Colon (tissue), 2 donors: ENCODE data around the gene HDLBP.

ENCODE experiments used
- FAIRE-seq: peaks from 2 replicates; lab custom pipeline; 2012; peaks lifted over from hg19 to GRCh38; lab: Jason Lieb, UNC
- donor health status: control.
- donor health status: control.

HDLBP gene

DNA sequence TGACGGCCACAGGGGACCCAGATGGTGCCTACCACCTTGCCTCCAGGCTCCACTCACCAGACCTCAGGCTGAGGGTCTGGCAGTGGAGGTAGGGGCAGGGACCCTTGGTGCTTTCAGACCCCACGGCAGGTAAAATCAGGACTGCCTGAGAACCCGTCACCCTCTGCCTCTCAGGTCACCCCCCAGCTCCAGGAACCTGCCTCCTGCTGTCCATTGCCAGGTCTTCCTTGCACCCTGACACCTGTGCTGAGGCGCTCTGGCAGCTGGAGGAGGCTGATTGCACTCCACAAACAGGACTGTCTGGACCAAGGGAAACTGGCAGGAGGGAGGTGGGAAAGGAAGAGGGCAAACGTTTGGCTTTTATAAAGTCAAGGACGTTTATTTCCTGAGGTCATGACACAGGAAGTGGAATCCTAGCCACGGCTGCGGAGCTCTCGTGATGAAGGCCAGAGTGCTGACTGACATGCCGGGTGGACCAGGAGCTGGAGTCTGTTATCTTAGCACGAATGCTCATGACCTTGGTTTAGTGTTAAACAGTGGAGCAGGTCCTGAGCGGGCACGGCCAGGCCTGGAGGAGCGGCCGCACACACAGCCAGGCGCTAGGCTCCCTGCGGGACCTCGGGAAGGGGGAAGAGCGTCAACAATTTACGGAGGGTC, 86.5 kb downstream of the HDLBP start:
- FAIRE-seq: no peak

DNA sequence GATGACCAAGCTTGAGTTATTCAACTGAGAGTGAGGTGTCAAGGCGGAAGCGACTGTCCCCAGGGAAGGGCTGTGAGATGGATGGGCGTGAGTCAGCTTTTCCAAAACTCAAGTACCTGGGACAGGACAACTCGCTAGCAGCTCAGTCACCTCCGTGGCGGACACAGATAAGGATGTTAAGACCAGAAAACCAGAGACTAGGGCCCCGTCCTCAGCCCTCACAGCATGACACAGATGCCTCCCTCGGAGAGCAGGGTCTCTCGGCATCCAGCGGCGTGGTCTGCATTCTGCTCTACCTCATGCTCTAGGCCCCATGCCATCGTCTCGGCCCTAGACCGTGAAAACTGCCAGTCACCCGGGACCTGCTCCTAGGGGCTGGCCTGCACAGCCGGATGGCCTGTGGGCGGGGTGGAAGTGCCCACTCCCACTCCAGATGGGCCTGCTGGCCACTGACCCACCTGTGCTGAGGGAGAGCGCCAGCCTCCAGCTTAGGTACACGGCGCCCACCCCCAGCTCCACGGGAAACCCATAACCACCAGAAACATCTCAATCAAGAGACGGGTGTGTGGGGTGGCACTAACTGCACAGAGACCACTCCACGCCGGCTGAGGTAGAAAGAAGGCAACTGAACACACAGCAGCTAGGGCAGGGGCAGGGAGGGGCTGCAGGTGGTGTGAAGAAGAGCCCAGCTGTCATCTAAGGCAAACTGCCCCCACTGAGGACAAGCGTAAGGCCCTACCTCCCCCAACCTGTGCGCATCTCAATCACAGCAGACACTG, 87.2 kb downstream of the HDLBP start:
- no peak for FAIRE-seq

GRCh38 chr2:241227594-241227993, 87.9 kb downstream of the HDLBP start:
- no peak for FAIRE-seq

GRCh38 chr2:241226723-241227572, 88.5 kb downstream of the HDLBP start:
- no peak for FAIRE-seq

GRCh38 chr2:241225983-241226382, 89.5 kb downstream of the HDLBP start:
- FAIRE-seq: no peak

DNA sequence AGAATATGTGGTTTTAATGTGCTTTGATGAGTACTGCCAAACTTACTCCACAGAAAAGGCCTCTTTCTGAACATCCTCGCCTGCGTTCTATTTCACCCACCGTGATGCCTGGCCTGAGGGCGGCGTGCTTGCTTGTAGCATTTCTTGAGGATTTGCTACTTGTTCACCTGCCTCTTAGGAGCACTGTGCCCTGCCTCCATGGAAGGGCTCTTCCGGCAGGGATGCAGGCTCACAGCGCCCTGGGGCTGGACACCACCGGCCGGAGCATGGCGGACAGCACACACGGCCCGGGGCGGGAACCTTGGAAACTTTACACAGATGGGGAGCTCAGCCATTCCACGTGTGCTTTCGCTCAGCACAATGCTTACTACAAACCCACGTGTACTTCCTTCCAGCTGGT, 89.9 kb downstream of the HDLBP start:
- FAIRE-seq: no peak

DNA sequence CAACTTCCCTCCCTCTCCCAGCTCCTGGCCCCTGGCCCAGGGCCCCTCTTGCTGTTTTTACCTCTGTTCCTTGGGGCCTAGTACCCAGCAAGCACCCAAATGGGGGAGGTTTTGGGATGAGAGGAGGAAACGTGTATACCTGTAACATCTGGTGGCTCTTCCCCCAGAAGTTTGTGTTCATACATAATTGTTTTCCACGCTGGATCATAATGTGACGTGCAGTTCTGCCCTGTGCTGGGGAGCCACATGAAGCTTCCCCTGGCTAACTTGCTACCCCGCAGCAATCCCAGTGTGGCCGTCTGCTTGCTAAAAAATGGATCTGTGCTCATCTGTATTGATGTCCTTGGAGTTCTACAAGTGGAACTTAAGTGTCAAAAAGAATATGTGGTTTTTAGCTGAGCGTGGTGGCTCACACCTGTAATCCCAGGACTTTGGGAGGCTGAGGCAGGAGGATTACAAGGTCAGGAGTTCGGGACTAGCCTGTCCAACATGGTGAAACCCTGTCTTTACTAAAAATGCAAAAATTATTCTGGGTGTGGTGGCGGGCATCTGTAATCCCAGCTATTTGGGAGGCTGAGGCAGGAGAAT, 90.5 kb downstream of the HDLBP start:
- no peak for FAIRE-seq

GRCh38 chr2:241224018-241224850, 91.2 kb downstream of the HDLBP start:
- no peak for FAIRE-seq

GRCh38 chr2:241223211-241224017, 92.1 kb downstream of the HDLBP start:
- no peak for FAIRE-seq

DNA sequence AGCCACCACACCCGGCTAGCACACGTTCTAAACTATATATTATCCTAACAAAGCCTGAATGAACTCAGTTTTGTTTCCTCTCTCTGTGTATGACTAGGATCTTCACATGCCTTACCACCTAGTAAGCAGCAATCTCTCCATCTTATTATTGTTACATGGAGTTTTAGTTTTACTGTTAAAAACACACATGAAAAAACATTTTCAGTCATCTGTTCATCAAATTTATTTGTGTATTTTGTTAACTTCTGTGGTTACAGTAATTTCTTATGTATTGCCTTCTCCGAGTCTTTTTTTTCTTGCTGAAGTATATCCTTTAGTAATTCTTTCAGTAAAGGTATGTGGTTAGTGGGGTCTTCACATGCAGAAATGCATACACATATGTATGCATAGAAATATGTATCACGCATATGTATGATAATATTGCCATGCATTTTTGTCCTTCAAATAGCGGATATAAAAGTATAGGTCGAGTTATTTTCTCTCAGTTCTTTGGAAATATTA, 95.6 kb downstream of the HDLBP start:
- no peak for FAIRE-seq

DNA sequence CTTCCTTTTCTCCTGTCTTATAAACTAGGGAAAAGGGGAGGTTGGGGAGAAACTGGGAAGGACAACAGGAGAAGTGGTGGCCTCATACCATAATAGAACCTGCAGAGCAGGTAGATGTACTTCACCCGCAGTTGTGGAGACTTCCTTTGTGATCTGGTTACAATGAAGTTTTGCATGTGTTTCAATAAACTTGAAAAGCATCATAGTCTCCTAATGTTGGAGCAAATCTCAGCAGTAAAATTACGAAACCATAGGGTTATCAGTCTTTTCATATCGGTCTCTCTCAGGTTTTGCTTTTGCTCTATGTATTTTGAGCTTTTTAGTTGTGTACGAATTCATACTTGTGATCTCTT, 96.5 kb downstream of the HDLBP start:
- FAIRE-seq: no peak

GRCh38 chr2:241218131-241219029, 97.1 kb downstream of the HDLBP start:
- no peak for FAIRE-seq

DNA sequence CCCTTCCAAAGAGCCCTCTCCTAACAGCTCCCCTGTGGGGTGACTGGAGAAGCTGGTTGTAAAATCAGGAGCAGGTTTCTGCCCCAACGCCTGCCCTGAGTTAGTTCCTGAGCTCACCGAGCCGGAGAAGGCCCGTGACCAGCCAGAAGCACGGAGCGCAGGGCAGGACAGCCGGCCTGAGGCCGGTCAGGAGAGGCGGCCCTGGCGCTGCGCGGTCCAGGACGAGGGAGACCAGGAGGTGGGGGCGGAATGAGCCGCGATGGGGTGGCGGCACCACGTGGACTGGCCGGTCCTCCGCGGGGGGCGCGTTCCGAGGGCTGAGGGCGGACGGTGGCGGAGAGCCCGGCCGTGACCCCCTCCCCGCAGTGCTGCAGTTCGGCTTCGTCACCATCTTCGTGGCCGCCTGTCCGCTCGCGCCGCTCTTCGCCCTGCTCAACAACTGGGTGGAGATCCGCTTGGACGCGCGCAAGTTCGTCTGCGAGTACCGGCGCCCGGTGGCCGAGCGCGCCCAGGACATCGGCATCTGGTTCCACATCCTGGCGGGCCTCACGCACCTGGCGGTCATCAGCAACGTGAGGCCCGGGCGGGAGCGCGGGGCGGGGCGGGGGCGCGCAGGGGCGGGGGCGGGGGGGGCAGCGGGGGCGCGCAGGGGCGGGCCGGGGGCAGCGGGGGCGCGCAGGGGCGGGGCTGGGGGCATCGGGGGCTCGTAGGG, 98.0 kb downstream of the HDLBP start:
- no peak for FAIRE-seq

- no peak for FAIRE-seq
Measured at GRCh38 chr2:241216211-241216761, 99.2 kb downstream of the HDLBP start.

DNA sequence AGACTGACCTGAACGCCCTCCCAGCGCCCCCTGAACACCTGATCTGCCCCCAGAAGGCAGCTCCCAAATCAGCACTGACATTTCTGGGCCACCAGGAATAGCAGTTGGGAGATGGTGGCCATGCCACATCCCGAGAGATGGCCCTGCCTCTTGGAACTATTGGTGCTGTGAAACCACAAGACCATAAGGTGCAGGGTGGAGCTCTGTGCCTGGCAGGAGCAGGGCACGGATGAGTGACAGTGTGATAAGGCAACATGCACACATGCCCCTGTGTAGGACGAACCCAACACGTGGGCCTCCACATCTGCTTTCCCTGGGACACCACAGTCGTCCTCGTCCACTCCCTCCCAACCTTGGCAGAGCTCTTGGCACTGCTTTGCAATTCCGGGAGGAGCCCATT, 100.1 kb downstream of the HDLBP start:
- FAIRE-seq: no peak

DNA sequence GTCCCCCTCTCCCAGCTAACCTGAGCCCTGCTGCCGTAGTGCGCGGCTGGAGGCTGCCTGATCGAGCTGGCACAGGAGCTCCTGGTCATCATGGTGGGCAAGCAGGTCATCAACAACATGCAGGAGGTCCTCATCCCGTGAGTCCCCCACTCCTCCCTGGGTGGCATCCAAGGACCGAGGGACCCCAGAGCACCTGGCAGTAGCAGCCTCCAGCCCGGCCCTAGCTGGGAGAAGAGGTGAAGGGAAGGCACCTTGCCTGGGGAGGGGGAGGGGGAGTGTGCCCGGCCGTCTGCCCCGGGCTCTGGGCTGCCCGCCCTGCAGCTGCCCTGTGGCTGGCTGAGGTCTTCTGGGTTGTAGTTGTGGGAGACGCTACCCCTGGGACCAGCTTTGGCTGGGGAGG, 100.7 kb downstream of the HDLBP start:
- FAIRE-seq: no peak

DNA sequence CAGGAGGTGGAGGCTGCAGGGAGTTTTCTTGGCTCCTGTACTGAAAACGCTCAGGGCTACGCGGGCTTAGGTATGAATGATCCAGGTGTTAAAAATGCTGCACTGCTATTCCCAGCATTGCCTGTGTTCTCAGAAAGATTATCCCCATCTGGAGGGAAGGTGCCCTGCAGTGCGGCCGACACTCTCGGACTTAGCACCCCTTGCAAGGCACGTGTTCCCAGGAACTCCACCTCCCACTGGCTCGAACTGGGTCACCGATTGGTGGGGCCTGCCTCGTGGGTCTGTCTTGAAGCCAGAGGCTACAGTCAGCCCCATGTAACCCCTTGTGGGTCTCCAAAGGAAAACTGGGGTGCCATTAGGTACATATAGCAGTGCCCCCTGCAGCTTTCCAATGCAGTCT, 101.3 kb downstream of the HDLBP start:
- no peak for FAIRE-seq

GRCh38 chr2:241213567-241213966, 101.9 kb downstream of the HDLBP start:
- FAIRE-seq: no peak

GRCh38 chr2:241213041-241213440, 102.4 kb downstream of the HDLBP start:
- no peak for FAIRE-seq
